ENCODE measurements around the gene ACO2.

GRCh38 chr22:41487037-41487935, 18.4 kb downstream of the ACO2 start:
- TF ChIP-seq CTCF (IDR thresholded peaks at IDR 0.05; ENCODE audit: low read depth, low read length): no peak
- no peak for TF ChIP-seq EZH2phosphoT487 (IDR thresholded peaks at IDR 0.05; ENCODE audit: low read depth)
